Erythroblast (primary cell): ENCODE data around the gene SGSM1.

Source experiments
- GATA1 ChIP-seq: IDR thresholded peaks from 2 replicates; pipeline ENCODE4 v1.6.1; 2011; ENCODE audit warnings: low read depth, mild to moderate bottlenecking, control low read depth, low read length, moderate library complexity
- POLR2A ChIP-seq: IDR thresholded peaks from 2 replicates; pipeline ENCODE4 v1.6.1; 2011; ENCODE audit warnings: mild to moderate bottlenecking, low read length

- TF ChIP-seq POLR2A (no peak), GATA1 (no peak)
These were observed 621 bp downstream of the SGSM1 start for GRCh38 chr22:24806663-24807001.
